Hematopoietic multipotent progenitor cell treated with erythropoietin and hydrocortisone succinate and interleukin-3 and kit ligand, for 4 days (in vitro differentiated cells): ENCODE measurements around the gene DLX4.

ENCODE experiments used
- DNase-seq: peaks from one replicate; pipeline ENCODE4 v3.0.0-alpha.2; 2015

DLX4 gene

DNA sequence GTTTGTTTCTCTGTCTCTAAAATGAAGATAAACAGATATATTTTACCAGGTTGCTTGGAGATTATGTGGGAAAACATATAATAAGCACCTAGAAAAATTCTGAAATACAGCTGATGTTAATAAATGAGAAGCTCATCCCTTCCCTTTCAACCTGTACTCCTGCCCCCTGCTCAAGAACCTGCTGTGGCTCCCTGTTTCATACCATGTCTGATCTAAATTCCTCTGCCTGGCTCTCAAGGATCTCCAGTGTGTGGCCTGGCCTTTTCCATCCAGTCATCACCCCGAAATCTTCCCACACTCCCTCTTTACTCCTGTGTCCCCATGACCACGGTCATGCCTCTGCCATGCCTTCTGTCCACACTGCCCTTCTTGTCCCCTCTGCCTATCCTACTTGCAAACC lies 19.4 kb upstream of the DLX4 start:
- DNase-seq, result no peak

GRCh38 chr17:49951362-49952082 lies 17.5 kb upstream of the DLX4 start:
- no peak for DNase-seq

- peak; percentile 85 for DNase-seq
Observed at GRCh38 chr17:49952209-49952911, 16.6 kb upstream of the DLX4 start.

GRCh38 chr17:49952912-49953497 lies 16.0 kb upstream of the DLX4 start:
- DNase-seq, result no peak

- DNase-seq, result no peak
Observed at GRCh38 chr17:49955157-49955556, 13.8 kb upstream of the DLX4 start.

DNA sequence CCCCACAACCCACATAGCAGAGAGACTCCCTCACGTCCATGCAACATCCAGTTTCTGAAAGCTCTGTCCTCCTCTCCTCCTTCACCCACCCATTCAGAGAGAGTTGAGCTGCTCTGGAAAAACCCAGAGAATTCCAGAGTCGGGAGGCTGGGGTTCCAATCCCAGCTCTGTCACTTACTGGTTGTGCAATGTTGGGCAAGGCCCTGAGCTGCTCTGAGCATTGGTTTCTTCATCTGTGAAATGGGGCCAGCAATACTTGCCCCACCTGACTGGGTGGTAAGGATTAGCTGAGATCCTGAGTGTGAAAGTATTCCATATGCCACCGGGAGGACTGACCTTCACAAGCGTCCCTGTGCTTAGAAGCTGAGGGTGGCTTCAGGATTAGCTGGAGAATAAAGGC lies 12.2 kb upstream of the DLX4 start:
- DNase-seq, result no peak

DNA sequence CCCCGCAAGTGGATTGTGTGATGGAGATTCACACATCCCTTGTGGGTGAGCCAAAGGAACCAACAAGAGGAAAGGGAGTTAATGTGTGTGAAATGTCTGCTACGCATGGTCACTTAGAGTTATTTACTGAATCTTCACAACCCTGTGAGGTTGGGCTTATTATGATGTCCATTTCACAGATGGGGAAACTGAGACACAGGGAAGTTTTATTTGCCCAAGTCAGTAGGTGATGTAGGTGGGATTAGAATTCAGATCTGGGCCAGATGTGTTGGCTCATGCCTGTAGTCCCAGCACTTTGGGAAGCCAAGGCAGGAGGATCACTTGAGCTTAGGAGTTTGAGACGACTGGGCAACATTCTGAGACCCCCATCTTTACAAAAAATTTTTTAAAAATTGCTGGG lies 11.6 kb upstream of the DLX4 start:
- no peak for DNase-seq

- no peak for DNase-seq
Observed at GRCh38 chr17:49958723-49959122, 10.3 kb upstream of the DLX4 start.

GRCh38 chr17:49959183-49959935 lies 9.6 kb upstream of the DLX4 start:
- DNase-seq, result no peak

DNA sequence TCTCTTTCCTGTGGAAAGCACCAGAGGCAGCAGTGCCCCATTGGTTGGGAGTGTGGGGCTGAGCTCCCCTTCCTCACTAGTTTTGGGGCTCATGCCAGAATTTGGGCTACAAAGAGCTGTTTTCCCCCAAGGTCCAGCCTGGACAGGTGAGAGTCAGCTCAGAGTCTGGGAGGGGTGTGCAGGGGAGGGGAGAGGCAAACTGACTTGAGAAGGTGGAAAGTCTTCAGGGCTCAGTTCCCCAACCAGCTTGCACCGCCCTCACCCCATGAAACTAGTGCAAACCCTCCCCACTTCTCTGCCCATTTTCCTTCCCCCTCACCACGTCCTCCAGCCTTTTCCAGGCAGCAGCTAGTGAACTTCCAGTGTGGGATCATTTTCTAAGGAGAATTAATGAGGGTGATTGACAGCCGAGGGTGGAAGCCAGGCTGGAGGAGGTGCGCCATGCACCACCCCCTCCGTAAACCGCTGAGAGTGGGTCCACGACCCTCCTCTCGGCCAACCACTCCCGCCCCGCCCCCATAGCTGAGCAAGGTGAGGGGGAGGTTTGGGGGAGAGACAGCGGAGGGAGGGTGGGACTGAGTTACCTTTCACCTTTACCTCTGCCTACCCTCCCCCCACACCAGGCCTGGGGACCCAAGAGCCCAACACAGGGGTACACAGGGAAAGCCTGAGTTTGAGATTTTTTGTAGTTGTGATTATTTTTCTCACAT lies 6.2 kb upstream of the DLX4 start:
- no peak for DNase-seq

- no peak for DNase-seq
Observed at GRCh38 chr17:49963309-49963625, 5.7 kb upstream of the DLX4 start.

DNA sequence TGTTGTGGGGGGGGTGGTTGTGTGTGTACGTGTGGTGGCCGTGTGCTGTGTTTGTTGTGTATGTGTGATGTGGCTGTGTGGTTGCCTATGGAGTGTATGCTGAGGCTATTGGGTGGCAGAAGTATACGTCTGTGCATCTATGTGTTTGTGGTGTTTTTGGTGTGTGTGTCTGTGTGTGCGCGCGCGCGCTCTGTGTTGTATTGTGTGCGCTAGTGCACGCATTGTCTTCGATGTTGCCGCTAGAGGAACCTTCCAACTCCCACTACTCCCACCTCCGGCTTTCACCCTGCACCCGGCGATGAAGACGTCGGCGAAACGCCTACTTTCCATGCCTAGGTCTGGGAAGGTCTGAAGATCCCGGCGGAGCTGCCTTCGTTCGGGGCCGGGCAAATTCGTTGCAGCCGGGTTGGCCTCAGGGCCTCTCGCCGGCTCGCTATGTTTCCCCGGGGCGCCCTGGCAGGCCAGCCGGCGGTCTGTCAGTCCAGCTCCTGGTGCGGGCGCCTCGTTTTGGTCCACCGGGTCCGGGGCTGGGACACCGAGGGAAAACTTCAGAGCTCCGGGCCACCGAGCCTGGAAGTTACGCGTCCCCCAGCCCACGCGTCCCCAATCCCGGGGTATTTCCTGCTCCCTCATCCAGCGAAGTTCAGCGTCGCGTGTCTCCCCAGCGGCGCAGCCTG lies 5.2 kb upstream of the DLX4 start:
- peak; percentile 17 for DNase-seq

DNA sequence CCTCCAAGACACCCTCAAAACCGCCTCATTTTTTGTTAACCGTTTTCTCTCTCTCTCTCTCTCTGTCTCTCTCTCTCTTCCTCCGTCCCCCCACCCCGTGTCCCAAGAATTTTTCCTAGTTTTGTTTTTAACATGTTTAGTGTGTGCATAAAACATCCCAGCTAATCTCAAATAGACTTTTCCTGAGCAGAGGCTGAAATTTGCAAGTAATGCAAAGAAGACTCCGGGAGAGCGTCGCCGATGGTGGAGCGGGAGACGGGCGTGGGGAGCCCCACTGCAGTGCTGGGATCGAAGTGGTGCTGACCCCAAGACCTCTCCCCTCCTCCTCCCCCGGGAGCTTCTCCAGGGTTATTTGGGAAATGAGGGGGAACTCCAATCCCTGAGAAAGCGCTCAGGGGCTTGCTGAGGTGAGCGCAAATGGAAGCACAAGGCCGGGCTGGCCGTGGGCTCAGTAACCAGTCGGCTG lies 4.7 kb upstream of the DLX4 start:
- no peak for DNase-seq

- no peak for DNase-seq
Observed at GRCh38 chr17:49964769-49965523, 4.0 kb upstream of the DLX4 start.

DNA sequence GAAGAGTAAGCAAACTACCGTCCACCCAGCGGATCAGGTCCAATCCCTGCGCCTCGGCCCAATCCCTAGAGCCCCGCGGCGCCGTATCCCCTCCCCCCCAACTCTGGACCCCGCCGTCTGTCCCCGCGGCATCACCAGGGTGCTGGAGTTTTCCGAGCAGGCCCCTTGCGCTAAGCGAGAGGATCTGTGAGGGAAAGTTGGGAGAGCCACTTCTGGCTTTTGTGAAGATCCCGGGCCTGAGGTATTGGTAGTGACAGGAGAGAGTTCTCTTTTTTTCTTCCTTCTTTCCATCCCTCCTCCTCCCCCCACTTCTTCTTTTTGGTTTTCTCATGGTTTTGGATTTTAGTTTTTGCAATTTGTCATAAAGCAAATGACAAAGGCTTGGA lies 3.5 kb upstream of the DLX4 start:
- DNase-seq, result peak; percentile 31

DNA sequence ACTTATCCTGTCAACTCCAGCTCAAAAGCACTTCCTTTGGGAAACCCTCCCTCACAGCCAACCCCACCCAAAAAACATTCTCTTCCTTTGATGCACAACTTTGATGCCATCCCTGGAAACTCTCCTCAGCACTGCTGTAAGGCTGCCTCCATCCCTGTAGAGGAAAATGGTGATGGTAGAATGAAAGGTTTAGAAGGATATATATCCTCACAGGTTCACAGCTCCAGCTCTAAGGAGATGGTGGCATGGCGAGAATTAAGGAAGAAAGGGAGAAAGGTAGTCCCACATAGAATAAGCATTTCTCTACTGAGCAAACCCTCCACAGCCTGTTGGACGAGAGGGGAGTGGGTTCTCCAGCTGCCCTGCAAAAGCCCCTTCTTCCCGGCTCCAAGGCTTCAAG lies 2.2 kb upstream of the DLX4 start:
- DNase-seq, result no peak

DNA sequence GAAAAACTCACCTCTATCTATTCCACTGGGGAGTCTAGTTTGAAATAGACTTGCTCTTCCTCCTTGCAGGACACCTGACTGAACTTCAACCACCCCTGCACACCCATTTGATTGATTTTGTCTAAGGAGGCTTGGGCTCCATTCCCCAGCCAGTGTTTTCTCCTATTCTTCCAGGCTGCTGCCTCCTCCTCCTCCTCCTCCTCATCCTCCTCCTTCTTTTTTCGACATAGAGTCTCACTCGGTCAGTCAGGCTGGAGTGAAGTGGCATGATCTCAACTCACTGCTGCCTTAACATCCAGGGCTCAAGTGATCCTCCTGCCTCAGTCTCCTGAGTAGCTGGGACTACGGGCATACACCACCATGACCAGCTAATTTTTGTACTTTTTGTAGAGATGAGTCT lies 1.8 kb upstream of the DLX4 start:
- no peak for DNase-seq

DNA sequence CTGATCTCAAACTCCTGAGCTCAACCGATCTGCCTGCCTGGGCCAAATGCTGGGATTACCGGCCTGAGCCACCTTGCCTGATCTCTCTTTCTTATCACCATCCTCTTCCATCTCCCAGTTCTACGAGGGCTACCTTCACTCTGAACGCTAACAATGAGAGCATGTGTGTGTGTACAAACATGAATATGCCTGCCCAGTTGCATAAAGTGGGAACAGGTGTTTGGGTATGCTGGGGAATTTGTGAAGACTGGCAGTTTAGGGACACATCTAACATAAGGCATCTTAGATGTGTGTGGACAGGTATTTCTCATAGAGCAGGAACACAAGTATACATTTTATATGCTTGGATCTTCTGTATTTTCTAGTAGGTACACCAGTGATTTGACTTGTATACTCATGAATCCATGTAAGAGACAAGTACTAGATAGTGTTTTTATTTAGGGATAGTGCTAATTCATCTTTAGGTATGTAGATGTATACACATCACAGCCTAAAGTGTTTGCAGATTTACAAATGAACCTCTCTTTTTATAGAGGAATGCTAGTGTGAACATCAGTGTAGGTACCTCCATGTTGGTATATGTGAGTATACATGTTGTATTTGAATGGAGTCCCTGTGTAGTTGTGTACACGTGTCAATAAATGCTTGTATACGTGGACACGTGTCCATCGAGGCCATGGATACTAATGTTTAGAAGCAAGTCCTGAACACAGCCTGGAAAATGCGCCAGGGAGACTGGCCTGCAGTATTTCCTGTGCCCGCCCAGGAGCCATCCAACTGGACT lies 1.2 kb upstream of the DLX4 start:
- DNase-seq, result no peak

DNA sequence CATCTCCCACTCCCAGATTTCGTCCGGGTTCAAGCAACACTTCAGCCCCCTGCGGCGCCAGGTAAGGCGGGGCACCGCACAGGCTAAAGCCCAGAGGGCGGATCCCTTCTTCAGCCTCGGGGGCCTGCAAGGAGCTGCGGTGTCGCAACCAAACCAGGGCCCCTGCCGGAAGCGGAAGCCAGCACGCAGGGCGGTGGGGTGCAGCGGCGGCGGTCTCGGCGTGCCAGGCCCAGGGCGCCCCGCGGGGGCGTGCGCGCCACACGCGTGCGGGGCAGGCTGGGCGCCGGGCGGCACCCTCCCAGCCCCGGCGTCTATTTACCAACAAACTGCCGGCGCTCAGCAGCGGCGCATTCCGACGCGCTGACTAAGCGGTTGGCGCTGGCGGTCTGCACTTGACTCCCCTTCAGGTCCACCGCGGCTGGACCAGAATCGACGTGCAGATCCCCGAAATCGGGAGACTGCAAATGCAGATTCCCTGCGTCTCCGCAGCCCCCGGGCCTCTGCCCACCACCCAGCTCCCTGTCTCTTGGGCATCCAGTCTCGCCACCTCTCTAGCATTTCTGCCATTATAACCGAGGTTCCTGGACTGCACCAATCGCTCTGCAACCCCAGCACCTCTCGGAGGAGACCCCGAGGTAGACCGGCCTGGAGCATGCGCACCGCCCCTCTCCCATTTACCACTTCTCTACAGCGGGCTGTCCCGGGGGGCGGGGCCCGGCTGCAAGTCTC lies 421 bp upstream of the DLX4 start:
- peak; percentile 85 for DNase-seq

- no peak for DNase-seq
Observed at GRCh38 chr17:49969795-49970389, 902 bp downstream of the DLX4 start.
